ENCODE results near the gene RNPEP.
"Not testable (repeated sequence)": the region's sequence is repeated elsewhere in the genome, so short reads cannot be mapped to it uniquely, and the experiment has no call there.

RNPEP gene

DNA sequence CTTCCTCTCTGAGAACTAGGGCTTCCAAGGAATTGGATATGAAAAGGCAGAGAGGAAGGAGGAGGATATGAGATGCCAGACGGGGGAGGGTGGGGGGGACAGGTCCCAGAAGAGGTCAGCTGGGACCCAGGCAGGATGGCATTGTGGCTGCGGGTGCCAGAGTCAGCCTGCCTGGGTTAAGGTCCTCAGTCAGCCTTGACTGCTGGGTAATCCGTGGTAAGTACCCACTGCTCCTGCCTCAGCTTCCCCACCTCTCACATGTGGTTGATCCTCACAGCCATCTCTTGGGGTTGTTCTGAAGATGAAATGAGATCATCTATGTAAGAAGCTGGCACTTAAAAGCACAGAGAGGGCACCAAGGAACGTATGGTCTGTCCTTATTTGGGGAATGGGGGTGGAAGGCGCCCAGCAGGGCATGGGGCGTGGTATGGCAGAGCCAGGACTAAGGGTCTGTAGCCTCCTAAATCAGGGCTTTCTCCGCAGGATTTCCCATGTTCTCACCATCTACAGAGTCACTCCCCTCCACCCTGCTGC, 51.8 kb downstream of the RNPEP start:
- in situ Hi-C loops (cut with HindIII; ENCODE audit: low sequenced_read_pairs): no loop called here

DNA sequence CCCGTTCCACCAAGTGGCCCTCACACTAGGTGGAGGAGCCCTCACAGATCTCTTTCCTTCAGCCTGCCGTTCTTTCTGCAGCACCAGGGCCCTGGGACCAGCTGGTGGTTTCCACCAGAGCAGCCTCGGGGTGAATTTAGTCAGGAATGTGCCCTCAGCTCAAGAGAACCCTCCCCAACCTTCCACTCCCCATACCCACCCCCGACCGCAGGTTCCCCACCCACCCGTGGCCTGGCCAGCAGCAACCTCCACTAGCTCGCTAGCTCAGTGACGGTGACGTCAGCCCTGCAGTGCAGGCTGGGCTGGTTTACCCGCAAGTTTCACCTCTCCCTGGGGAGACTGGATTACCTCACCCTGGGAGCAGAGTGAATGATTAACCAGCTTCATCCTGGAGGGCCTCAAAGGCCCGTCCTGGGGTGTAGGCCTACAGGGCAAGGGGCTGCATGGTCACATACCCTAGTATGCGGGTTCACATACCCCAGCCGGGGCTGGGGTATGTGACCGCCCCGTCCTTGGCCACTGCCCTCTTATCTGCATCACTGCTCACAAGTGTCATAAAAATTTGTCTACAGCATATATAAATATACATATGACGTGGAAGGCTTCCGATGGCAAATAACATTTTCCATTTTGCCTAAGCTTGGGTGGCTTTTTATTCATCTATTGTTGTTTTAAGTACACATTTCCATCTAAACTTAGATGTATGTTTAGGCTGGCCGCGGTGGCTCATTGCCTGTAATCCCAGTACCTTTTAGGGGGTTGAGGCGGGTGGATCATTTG, 52.4 kb downstream of the RNPEP start:
- in situ Hi-C loops (cut with HindIII; ENCODE audit: low sequenced_read_pairs): no loop called here

DNA sequence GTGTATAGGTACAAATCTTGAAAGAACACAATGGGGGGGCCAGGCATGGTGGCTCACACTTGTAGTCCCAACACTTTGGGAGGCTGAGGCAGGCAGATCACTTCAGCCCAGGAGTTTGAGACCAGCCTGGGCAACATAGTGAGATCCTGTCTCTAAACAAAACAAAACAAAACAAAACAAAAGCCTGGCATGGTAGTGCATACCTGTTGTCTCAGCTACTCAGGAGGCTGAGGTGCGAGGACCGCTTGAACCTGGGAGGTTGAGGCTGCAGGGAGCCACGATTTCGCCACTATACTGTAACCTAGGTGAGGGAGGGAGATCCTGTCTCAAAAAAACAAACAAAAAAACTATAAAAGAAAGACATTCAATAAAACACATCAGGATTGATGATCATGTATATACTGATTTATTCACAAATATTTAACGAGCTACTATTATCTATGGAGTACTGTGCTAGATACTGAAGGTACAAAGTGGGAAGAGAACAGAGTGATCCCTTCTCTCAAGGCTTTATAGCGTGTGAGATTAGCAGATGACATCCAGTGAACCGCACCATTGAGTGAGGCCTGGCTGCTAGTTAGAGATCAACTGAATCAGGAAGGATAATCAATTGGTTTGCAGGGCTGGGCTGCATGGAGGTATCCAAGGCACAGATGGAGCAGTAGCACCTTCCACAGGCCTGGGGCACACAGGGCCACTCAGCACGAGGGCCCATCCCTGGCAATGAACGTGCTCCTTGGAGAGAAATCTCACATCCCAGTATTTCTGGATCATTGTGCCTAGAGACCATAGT, 54.3 kb downstream of the RNPEP start:
- in situ Hi-C loops (cut with HindIII; ENCODE audit: low sequenced_read_pairs): no loop called here

DNA sequence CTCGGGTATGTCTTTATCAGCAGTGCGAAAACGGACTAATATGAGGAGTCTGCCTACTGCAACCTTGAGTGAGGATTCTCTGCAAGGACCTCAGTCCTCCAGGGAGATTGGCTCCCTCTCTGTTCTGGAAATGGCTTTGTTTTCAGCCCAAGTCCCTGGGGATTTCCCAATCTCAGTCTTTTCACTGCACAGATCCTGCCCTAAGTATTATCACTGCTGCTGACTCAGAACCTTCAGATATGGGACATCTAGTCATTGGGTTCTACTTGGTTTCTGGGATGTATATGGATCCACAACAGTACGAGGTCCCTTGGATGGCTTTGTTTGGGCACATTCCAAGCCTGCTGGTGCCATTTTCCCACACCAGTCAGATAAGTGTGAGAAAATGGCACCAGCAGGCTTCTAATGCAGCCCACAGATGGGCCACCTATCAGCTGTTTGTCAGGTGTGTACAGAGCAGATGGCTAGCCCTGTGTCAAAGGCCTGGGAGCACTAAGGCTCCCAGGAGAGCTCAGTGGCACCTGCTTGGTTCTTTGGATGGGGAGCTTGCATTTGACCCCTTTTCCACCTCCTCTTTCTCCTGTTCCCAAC, 55.4 kb downstream of the RNPEP start:
- in situ Hi-C loops (cut with HindIII; ENCODE audit: low sequenced_read_pairs): no loop called here

DNA sequence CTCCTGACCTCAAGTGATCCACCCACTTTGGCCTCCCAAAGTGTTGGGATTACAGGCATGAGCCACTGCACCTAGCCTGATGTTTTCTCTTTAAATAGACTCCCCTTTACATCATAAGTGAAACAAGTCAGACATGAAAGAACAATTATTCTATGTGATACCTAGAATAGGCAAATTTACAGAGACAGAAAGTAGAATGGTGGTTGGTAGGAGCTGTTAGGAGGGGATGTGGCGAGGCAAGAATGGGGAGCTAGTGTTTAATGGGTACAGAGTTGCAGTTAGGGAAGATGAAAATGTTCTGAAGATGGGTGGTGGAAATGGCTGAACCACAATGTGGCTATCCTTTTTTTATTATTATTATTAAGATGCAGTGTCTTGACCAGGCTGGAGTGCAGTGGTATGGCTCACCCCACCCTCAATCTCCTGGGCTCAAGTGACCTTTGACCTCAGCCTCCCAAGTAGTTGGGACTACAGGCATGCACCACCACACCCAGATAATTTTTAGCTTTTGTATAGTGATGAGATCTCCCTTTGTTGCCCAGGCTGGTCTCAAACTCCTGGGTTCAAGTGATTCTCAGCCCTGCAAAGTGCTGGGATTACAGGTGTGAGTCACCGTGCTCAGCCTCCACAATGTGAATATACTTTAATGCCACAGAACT, 56.4 kb downstream of the RNPEP start:
- in situ Hi-C loops (cut with HindIII; ENCODE audit: low sequenced_read_pairs): no loop called here

DNA sequence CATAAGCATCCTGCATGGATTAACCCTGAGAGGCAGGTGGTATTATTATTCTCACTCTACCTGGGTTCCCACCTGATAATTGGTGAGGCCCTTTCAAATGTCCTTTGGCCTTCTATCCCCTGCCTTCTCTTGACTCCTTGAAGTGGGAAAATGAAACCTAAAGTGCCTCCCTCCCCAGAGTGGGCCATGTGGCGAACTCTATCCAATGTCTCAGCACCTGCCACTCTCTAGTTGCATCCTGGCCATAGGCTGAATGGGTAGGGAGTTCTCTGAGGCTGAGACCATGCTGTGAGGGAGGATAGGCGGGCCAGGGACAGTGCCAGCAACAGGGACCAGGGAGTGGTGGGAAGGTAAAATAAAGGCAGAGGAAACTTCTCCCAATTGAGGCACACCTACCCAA, 63.3 kb downstream of the RNPEP start:
- in situ Hi-C loops (cut with HindIII; ENCODE audit: low sequenced_read_pairs): no loop called here

DNA sequence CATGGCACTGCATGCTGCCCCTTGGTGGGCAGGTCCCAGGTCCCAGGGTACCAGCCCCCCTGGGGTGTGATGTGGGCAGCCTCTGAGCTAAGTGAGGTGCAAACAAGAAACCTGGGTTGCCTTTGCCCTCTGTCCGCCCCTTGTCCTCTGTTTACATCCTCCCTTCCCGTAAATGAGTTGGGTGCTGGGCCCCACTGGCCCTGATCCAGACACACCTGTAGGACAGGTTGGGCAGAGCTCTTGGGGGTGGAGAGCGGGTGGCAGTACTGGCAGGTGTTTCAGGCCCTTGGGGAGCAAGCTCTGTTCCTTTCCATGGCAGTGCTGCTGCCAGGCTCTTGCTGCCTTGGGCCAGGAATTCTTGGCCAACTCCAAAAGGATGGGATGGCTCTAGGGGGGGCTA, 63.8 kb downstream of the RNPEP start:
- in situ Hi-C loops (cut with HindIII; ENCODE audit: low sequenced_read_pairs): no loop called here

DNA sequence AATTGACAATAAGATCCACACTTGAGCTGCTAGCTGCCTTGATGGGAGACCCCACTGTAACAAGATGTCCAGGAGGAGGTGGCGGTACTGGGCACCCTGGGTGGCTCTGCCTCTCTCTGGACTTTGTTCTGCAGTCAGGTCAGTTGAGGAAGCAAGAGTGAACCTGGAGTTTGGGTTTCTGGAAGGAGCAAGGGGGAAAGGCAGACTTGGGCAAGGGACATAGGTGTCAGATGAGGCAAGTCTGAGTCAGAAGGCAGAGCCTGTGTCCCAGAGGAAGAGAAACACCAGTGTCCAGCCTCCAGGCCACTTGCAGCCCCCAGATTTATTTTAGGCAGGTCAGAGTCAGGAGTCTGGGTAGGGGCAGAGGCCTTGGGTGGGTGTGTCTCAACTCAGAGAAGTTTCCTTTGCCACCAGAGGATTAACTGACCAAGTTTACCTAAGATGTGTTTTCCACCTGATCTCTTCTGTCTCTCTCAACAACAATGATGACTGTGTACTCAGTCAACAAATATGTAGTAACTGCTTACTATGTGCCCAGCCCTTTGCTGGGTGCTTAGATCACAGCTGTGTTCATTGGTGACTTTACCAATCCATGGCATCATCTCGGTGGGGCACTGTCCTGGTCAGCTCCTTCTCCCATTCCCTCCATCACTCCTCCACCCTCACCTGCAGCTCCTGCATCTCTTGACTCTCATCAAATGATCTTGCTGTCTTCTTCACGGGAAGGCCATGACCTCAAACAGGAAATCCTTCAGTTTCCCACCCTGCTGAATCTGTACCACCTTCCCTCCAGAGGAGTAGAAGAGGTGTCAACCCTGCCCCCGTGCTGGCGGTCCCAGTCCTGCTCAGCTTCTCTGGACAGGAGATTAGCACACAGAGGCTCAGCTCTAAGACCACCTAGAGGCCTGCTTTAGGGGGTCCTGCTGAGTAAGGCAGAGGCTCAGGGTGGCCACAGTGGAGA, 64.6 kb downstream of the RNPEP start:
- in situ Hi-C loops (cut with HindIII; ENCODE audit: low sequenced_read_pairs): no loop called here

DNA sequence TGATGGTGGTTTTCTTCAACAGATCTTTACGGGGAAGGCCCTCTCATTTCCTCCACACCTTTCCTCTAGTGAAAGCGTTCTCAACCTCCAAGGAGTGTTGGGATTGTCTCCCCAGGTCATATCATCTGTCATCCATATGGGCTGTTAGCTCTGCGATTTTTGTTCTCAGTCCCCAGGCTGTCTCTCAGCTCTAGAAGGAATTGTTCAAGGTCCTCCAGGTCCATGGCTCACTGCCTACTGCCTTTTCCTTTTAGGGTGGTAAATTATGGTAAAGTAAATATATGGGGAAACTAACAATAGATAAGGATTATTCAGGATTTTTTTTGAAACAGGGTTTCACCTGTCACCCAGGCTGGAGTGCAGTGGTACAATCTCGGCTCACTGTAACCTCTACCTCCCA, 65.5 kb downstream of the RNPEP start:
- in situ Hi-C loops (cut with HindIII; ENCODE audit: low sequenced_read_pairs): no loop called here

DNA sequence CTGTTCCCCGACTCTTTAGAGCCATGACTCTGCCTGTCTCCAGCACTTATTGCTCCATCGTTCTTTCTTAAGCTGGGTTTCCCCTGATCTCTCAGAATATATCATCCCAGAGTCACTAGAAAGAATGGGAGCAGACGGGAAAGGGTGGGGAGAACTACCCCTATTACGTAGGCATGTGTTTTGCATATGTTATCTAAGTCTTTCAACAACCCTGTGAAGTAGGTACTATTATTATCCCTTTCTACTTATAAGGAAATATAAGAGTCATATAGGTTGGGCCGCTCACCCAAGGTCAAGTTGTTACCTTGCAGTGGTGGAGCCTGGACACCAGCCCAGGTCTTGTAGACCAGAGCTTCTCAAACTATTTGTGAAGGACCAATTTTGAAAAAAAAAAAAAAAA, 66.7 kb downstream of the RNPEP start:
- in situ Hi-C loops (cut with HindIII; ENCODE audit: low sequenced_read_pairs): no loop called here

DNA sequence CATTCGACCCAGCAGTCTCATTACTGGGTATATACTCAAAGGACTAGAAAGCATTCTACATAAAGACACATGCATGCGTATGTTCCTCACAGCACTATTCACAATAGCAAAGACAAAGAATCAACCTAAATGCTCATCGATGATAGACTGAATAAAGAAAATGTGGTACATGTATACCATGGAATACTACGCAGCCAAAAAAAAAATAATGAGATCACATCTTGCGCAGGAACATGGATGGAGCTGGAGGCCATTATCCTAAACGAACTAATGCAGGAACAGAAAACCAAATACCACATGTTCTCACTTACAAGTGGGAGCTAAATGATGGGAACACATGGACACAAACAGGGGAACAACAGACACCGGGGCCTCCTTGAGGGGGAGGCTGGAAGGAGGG, 71.6 kb downstream of the RNPEP start:
- in situ Hi-C loops (cut with HindIII; ENCODE audit: low sequenced_read_pairs): no loop called here

DNA sequence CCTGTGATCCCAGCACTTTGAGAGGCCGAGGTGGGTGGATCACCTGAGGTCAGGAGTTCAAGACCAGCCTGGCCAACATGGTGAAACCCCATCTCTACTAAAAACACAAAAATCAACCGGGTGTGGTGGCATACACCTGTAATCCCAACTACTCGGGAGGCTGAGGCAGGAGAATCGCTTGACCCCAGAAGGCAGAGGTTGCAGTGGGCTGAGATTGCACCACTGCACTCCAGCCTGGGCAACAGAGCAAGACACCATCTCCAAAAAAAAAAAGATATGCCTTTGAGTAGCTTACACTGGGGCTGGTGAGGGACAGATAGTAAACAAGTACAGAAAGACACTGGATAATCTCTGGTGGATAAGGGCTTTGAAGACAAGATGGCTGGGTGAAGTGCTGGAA, 72.2 kb downstream of the RNPEP start:
- in situ Hi-C loops (cut with HindIII; ENCODE audit: low sequenced_read_pairs): not testable (repeated sequence)
